GM18508 (cell line): Measurements from ENCODE around the gene MAP1LC3C.

Experiments used
- ATAC-seq: cut with Tn5 transposase; IDR thresholded peaks from one replicate; pipeline ENCODE4 v1.9.1; 2021; ENCODE audit warnings: moderate number of reproducible peaks; ENCODE audit not compliant: insufficient read depth, unreplicated experiment

The MAP1LC3C gene

DNA sequence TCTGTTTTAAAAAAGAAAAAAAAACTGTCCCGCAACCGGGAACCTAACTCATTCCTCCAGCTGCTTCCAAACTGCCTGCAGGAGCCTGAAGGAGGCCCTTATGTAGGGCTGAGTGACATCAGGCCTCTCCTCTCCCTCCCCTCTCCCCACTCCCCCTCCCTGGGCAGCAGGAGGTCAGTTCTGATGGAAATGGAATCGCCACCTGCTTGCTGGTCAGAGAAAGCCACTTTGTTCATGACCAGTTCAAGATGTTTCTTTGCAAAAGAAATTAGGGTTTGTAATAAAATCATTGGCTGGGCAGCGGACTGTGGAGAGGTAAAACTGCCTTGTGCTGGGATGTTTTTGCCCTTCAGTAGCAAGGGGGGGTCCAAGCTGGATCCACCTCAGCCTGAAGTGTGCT, at the start of gene MAP1LC3C:
MAP1LC3C (minus strand) TSS at position 73 of the 400 bp plus-strand sequence. CDS start 90 bp downstream, outside the sequence.
- no peak for ATAC-seq

- no peak for ATAC-seq
Measured at GRCh38 chr1:242043165-242043564, 44.3 kb upstream of the MAP1LC3C start.

DNA sequence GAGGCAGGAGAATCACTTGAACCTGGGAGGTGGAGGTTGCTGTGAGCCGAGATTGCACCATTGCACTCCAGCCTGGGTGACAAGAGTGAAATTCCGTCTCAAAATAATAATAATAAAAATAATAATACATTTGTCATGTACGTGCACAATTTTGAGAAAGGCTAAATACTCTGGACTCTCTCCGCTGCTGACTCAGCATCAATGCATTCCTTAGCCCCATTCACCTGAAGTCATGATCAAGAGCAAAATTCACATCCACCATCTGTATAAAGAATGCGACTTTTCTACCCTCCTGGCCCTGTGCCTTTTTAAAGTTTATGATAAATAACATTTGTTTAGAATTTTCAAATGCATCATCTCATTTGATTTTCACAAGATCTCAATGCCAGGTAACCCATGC, 35.5 kb upstream of the MAP1LC3C start:
- ATAC-seq = no peak

- no peak for ATAC-seq
Measured at GRCh38 chr1:242033447-242033846, 34.5 kb upstream of the MAP1LC3C start.

DNA sequence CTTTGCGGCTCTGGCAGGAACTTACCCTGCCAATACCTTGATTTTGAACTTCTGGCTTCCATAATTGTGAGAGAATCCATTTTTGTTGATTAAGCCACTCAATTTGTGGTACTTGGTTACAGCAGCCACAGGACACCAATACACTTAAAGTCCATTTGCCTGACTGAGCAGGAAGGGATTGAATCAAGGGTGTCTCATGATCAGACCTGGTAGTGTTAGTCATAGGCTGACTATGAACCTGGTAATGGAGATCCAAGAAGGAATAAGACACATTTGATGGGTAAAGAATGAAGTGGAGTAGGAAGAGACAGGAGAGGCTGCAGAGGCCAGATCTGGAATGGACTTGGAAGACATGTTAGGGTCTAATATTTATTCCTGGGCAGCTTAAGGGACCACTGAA, 31.2 kb upstream of the MAP1LC3C start:
- ATAC-seq = no peak

- ATAC-seq = no peak
Measured at GRCh38 chr1:242025681-242026080, 26.8 kb upstream of the MAP1LC3C start.

DNA sequence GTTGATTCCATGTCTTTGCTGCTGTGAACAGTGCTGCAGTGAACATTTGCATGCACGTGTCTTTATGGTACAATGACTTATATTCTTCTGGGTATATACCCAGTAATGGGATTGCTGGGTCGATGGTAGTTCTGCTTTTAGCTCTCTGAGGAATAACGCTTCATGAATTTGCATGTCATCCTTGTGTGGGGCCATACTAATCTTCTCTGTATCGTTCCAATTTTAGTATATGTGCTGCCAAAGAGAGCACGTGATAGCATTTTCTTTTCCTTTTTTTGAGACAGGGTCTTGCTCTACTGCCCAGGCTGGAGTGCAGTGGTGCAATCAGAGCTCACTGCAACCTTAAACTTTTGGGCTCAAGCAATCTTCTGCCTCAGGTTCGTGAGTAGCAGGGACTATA, 24.9 kb upstream of the MAP1LC3C start:
- ATAC-seq = no peak

DNA sequence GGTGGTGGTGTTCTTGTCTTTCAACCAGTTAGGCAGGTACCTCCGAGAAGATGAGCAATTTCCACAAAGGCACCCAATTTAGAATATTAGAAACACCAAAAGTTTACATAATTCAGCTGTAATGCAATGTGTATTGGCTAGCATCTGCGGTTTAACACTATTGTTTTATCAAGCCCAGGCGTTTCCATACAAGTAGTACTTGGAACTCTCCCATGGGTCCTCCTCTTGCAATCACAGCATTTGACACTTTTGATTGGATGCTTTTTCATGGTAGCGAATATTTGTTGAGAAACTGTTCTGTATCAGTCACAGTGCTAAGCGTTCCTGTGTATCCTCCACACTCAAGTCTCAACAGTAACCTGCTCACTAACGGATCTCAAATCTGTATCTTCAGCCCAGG, 20.1 kb upstream of the MAP1LC3C start:
- no peak for ATAC-seq

DNA sequence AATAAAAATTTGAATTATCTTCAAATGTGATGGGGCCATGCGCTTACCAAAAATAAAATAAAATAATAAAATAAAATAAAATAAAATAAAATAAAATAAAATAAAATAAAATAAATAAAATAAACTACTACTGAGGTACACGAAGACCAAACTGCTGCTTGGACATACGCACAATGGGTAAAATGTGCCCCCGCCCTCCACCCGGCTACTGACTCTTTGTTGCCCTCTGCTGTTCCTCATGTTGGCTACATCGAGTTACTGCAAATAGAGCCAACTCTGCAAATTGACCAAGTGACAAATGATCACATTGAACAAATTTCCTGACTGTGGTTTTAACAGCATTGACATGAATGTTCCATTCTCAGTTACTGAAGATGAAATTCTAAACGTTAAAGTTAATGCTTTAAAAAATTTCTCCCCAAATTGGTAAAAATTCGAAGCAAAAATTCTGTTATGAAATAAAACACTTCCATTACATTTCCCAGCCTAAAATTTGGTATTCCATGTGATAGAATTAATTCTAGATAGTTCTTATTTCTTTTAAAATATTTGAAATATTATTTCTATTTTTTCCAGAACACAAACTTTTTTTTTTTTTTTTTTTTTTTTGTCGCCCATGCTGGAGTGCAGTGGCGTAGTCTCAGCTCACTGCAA, 18.8 kb upstream of the MAP1LC3C start:
- peak; percentile 59 for ATAC-seq

DNA sequence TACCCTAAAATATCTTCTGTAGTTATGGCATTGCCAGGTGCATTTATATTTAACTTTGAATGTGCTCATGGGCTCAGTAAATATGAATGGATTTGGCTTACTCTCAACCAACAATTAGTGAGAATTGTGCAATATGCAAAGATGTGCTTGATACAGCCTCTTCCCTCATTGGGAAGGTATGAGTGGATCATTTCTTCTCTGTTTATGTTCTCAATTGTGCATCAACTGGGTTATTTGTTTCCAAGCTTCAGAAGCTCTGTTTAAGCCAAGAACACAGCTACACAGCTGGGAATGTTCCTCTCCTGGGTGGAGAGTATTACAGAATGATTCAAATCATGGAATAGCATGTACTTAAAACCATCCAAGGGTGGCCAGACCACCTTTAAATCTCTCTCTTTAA, 17.6 kb upstream of the MAP1LC3C start:
- no peak for ATAC-seq

DNA sequence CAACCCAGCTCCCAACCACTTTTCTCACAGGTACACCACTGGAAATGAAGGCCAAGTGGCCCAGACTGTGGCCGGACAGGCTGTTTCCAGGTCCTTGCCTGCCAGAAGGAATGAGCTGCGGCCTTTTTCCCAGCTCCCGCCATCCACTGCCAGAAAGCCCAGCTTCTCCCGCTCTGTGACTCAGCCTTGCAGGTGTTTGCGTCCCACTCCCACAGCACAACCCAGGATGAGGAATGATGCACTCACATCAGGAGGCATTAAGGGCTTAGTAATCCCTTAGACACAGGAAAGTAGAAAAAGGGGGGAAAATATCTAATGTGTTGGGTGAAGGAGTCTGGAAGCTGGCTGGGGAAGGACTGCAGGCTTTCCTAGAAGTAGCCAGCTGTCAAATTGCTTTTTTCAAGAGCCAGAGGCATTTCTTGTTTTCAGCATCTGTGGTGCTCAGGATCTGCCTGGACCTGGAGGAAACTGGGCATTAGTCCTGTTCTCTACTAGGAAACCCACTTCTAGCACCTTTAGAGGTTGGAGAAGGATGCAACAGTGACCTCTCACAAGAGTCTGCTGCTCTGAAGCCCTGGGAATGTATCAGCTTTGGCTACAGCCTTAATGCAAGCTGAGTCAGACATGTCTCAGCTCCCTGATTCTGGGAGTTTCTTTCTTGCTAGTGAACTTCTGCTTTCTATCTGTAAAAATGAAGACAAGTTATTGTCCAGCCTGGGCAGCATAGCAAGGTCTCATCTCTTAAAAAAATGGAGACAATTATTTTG, 13.2 kb upstream of the MAP1LC3C start:
- ATAC-seq = no peak

- no peak for ATAC-seq
Measured at GRCh38 chr1:242008826-242009495, 10.1 kb upstream of the MAP1LC3C start.

DNA sequence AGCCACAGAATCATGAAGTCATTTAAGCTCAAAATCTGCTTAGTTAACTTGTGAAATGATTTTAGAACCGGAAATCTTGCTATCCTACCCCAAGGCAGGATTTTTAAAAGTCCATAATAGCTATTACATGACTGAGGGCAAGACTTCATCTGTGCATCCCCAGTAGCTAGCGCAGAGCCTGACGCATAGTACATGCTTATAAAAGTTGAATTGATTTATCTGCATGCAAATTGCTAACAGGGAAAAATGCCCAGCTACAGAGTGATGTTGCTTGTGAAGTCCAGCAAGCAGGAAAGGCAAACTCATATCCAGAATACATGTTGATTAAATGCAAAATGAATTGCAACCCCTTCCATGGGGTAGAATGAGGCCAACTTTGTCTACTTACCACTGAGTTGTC, 8.1 kb upstream of the MAP1LC3C start:
- no peak for ATAC-seq

DNA sequence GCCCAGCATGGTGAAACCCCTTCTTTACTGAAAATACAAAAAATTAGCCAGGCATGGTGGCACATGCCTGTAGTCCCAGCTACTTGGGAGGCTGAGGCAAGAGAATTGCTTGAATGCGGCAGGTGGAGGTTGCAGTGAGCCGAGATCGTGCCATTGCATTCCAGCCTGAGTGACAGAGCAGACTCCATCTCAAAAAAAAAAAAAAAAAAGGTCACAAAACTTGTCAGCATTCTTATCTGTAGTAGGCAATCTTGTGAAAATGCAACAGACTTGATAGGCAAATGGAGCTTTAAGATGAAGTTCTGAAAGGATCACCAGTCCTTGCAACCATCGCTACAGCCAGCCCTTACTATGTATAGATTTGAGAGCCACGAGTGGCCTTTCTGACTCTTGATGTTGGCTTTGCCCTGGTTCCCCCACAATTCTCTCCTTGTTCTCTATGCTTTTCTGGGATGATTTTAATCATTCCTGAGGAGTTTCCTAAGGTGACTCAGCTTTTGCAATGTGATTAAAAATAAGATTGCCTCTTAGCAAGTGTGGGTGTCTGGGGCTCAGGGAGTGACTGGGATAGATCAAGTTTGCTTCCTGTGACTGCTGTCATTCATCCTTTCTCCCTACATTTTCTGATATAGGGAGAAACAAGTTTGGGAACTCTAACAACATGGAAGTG, 7.1 kb upstream of the MAP1LC3C start:
- ATAC-seq = no peak

- no peak for ATAC-seq
Measured at GRCh38 chr1:242004751-242005495, 6.0 kb upstream of the MAP1LC3C start.

DNA sequence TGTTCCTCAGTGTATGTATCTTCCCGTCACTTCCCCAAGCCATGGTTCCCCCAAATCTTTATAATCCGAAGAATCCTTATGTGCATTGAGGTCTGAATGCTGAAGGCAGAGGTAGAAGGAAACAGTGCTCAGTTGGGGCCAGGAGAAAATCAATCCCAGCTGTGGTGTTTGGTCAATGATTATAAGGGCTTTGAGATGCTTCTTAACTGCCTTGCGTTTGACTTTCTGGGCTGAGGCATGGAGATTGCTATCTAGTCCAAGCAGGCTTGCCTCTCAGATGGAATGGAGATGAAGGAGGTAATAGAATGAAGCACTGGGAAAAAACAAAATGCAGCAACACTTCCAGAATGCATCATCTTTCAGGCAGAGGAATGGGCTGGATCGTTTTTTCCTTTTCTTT, 3.6 kb upstream of the MAP1LC3C start:
- no peak for ATAC-seq

DNA sequence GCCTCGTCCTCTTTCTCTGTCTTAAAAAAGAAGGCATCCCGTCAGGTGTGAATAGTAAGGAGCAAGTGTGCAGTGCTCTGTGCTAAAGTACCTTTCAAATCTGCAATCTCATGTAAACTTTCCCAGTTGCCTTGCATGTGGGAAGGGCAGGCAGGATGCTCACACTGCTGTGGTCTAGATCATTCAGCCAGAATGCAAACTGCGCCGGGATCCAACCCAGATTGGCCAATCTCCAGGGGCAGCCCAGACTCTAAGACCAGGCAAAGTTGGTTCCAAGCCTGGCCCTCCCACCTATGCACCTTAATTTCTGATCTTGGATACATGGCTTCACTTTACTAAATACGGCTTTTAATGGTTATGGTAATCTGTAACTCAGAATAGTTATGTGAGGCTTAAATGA, 3.2 kb upstream of the MAP1LC3C start:
- no peak for ATAC-seq

DNA sequence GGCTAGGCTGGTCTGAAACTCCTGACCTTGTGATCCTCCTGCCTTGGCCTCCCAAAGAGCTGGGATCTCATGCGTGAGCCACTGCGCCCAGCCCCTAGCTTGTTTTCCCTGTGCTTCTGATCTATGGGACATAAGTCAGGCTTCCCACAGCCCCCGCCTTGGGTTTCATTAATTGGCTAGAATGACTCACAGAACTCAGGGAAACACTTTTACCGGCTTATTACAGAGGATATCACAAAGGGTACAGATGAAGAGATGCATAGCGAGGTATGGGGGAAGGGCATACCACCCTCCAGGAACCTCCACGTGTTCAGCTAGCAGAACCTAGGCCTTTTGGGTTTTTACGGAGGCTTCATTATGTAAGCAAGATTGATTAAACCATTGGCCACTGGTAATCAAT, 1.5 kb upstream of the MAP1LC3C start:
- no peak for ATAC-seq

GRCh38 chr1:241998412-241998921, 431 bp downstream of the MAP1LC3C start:
- ATAC-seq = peak; percentile 63

- ATAC-seq = no peak
Measured at GRCh38 chr1:241997401-241997998, 1.4 kb downstream of the MAP1LC3C start.
